Left ventricle myocardium inferior (tissue), 1 donor: Measurements from ENCODE around the gene TTC6. TPM values are rescaled to one million over a fixed set of nuclear protein-coding genes. Genes with fewer than 3 reads are reported as not detected.

Experiments
- DNase-seq: peaks from one replicate; pipeline ENCODE4 v3.0.0-alpha.2; 2020
- H3K27ac ChIP-seq: fragments of 200-600 bp; replicated peaks from 2 replicates; pipeline ENCODE4 v1.8.0; 2021
- H3K27me3 ChIP-seq: fragments of 200-600 bp; 2 replicates; pipeline ENCODE4 v1.8.0; 2021; ENCODE audit warnings: low read depth
- H3K36me3 ChIP-seq: fragments of 200-600 bp; 2 replicates; pipeline ENCODE4 v1.8.0; 2021
- H3K4me1 ChIP-seq: fragments of 200-600 bp; 2 replicates; pipeline ENCODE4 v1.8.0; 2021
- H3K4me3 ChIP-seq: fragments of 200-600 bp; 2 replicates; pipeline ENCODE4 v1.8.0; 2021; ENCODE audit warnings: mild to moderate bottlenecking, moderate library complexity
- H3K9me3 ChIP-seq: fragments of 200-600 bp; replicated peaks from 2 replicates; pipeline ENCODE4 v1.8.0; 2021
- CTCF ChIP-seq: fragments of 200-600 bp; IDR thresholded peaks from 2 replicates; pipeline ENCODE4 v1.8.0; 2021; ENCODE audit warnings: antibody characterized with exemption, mild to moderate bottlenecking, borderline replicate concordance
- intact Hi-C: fragments of 100-400 bp; cut with micrococcal nuclease; formaldehyde crosslinking; loops from one replicate; pipeline ENCODE4 v1.11.0; 2022
- total RNA-seq: library from RNA; stranded (reverse); fragmentation: NEBNext Ultra II Directional; extraction: Animal tissue kit (Norgen Biotek cat#: 25700); gene quantifications from one replicate; pipeline ENCODE4 v1.2.1, GENCODE V29; 2021
- donor health status: DM: no; HTN: yes; CAD: no; lungs with severe emphysema.

The TTC6 gene
- total RNA-seq, 1 donor from 2014 or later = not detected

DNA sequence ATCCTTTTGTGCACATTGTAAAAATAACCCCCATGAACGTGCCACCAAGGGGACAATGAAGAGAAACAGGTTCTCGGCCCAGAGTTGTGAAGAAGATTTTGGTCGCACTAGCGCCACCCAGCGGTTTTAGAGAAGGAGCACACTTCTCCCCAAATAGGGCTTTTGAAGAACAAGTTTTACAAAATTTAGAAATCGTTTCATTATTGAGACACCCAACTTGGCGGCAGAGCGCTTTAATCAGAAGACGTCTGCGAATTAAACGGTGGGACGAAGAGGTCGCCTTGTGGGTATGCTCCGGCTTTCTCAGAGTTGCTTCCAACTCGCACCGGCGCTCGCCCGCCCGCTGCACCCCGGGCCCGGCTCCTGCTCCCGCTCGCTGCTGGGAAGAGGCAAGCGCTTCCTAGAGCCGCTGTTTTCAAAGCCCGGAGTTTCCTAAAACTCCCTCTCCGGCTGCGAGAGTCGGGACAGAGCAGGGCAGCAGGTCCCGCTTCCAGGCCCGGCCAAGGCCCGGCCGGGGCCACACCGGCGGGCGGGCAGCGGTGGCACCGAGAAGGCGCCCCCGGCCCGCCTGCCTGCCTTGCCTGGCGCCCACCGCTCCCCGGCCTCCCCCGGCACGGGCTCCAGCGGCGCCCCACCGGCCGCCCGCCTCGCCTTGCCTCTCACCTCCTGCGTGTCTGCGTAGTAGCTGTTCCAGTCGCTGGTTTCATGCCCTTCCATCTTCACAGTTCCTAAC lies 1.0 kb upstream of the TTC6 start:
- H3K27ac ChIP-seq = no peak overlapping the region
- no peaks in the 10 kb centered on the region for H3K36me3 ChIP-seq
- no peak for DNase-seq
- peak; percentile 55 for TF ChIP-seq CTCF
- intact Hi-C loops = no loop called here
- H3K27me3 ChIP-seq = peaks cover 100% of the 10 kb centered on the region
- H3K4me1 ChIP-seq = peaks cover 49% of the 10 kb centered on the region
- H3K9me3 ChIP-seq = no peaks in the 10 kb centered on the region
- peak overlapping the region; percentile 59 for H3K4me3 ChIP-seq

DNA sequence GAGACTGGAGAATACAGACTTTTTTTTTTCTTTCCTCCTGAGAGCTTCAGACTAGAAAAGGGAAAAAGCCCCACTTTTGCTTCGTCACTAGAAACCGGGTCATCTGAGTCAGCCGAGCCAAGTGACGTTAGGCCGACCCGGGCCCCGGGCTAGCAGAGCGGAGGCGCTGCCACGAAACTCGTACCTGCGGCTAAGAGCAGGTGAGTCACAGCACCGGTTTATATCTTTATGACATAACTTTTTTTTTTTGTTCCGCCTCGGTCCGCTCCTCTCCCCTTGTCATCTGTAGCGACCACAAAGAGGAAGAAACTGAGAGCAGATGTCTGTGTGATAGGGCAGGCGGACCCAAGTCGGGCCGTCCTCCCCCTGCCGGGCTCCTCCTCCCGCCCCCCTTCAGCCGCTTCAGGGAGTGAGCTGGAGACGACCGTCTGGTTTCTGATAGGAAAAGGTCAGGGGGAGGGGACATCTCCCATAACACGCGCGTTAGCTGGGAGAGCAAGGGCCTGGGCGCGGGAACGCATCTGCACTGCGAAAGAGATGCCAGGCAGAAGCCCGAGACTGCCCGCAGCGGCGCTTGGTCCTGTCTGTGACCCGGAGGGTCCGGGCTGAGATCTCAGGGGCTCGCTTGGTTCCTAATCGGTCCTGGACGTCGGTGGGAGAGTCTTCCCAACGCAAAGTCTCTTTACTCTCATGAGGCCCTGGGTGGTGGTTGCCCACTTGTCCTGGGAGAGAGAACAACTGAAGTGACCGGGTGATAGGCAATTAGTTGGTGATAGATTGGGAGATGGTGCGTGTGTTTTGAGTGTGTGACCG lies 586 bp downstream of the TTC6 start:
- H3K9me3 ChIP-seq = no peaks in the 10 kb centered on the region
- H3K27ac ChIP-seq = no peak overlapping the region
- peaks cover 57% of the 10 kb centered on the region for H3K4me1 ChIP-seq
- H3K36me3 ChIP-seq = no peaks in the 10 kb centered on the region
- intact Hi-C loops = no loop called here
- no peak for DNase-seq
- peak overlapping the region; percentile 59 for H3K4me3 ChIP-seq
- no peak for TF ChIP-seq CTCF
- H3K27me3 ChIP-seq = peaks cover 100% of the 10 kb centered on the region

GRCh38 chr14:37596790-37597472 lies 1.5 kb downstream of the TTC6 start:
- no peaks in the 10 kb centered on the region for H3K36me3 ChIP-seq
- TF ChIP-seq CTCF = no peak
- H3K4me1 ChIP-seq = peaks cover 49% of the 10 kb centered on the region
- peaks cover 100% of the 10 kb centered on the region for H3K27me3 ChIP-seq
- no peak for DNase-seq
- H3K4me3 ChIP-seq = no peak overlapping the region
- H3K27ac ChIP-seq = no peak overlapping the region
- intact Hi-C loops = no loop called here
- H3K9me3 ChIP-seq = no peaks in the 10 kb centered on the region

- no peak for DNase-seq
- H3K27me3 ChIP-seq = peaks cover 100% of the 10 kb centered on the region
These were observed 2.1 kb downstream of the TTC6 start for GRCh38 chr14:37597538-37597913.

More at GRCh38 chr14:37597538-37597913, 2.1 kb downstream of the TTC6 start:
- no peak for TF ChIP-seq CTCF
- intact Hi-C loops = no loop called here
- H3K9me3 ChIP-seq = no peaks in the 10 kb centered on the region
- H3K27ac ChIP-seq = no peak overlapping the region
- H3K4me1 ChIP-seq = peaks cover 49% of the 10 kb centered on the region
- H3K4me3 ChIP-seq = no peak overlapping the region
- H3K36me3 ChIP-seq = no peaks in the 10 kb centered on the region
